Keratinocyte (primary cell): ENCODE measurements around the gene AGR2.

ENCODE experiments used
- EZH2 ChIP-seq: IDR thresholded peaks from one replicate; pipeline ENCODE4 v1.6.1; 2012; ENCODE audit warnings: inconsistent platforms, mild to moderate bottlenecking, low read length, moderate library complexity
- TF ChIP-seq, protein P1 (sequence below), 3 experiments: IDR thresholded peaks in 1 of 3; conservative IDR thresholded peaks in 1 of 3; optimal IDR thresholded peaks in 1 of 3; 2 replicates in 2 of 3; 3 replicates in 1 of 3; pipeline versions ENCODE3 to v1.5.1; 2011; ENCODE audit warnings: low read length in 3 of 3, mild to moderate bottlenecking in 3 of 3, moderate library complexity in 2 of 3, control low read depth in 1 of 3, inconsistent platforms in 1 of 3; ENCODE audit not compliant: insufficient read depth in 2 of 3; ENCODE audit errors: extremely low read depth in 1 of 3

DNA sequence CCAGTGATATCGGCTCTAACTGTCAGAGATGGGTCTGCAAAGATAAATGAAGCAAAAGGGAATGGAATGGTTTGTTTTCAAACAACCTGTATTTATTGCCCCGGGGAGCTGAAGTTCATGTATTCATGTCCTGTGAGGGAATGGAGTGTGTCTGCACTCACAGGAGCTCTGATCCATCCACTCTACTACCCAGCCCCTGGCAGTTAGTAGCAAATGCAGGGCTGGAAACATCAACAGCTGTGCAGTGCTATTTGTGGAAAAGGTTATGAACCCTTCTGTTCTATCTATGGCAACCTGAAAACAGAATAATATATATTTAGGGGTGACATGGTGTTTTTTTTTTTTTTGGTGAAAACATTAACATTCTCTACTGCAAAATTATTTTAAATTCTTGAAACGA, 9.8 kb downstream of the AGR2 start:
- TF ChIP-seq, protein P1, sequence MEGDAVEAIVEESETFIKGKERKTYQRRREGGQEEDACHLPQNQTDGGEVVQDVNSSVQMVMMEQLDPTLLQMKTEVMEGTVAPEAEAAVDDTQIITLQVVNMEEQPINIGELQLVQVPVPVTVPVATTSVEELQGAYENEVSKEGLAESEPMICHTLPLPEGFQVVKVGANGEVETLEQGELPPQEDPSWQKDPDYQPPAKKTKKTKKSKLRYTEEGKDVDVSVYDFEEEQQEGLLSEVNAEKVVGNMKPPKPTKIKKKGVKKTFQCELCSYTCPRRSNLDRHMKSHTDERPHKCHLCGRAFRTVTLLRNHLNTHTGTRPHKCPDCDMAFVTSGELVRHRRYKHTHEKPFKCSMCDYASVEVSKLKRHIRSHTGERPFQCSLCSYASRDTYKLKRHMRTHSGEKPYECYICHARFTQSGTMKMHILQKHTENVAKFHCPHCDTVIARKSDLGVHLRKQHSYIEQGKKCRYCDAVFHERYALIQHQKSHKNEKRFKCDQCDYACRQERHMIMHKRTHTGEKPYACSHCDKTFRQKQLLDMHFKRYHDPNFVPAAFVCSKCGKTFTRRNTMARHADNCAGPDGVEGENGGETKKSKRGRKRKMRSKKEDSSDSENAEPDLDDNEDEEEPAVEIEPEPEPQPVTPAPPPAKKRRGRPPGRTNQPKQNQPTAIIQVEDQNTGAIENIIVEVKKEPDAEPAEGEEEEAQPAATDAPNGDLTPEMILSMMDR (optimal IDR thresholded peaks at IDR 0.05 in 1 of 3, IDR thresholded peaks at IDR 0.05 in 1 of 3, conservative IDR thresholded peaks at IDR 0.05 in 1 of 3; ENCODE audit: extremely low read depth in 1 of 3, insufficient read depth in 2 of 3, low read length in 3 of 3): no peak
- TF ChIP-seq EZH2: no peak
